IMR-90 (cell line): ENCODE data around the gene TSR3. TPM values are rescaled to one million over a fixed set of nuclear protein-coding genes. Genes with fewer than 3 reads are reported as not detected.

Experiments used
- ATAC-seq: fragments of 200-7000 bp; cut with Tn5 transposase; 2 replicates; pipeline ENCODE4 v1.9.1; 2020; ENCODE audit warnings: low read depth, mild to moderate bottlenecking, moderate library complexity
- BruUV-seq: library from RNA; stranded (reverse); fragments of 400-500 nt; replicated peaks from 2 replicates; lab custom pipeline; 2021; lab: Mats Ljungman, UMichigan
- CTCF ChIA-PET: fragments of 300-600 bp; formaldehyde crosslinking; extraction: SDS; loops from one replicate; lab custom pipeline; 2021; ENCODE audit warnings: antibody characterized with exemption; lab: Yijun Ruan, JAX
- POLR2A ChIA-PET: fragments of 300-600 bp; sonication (Branson Sonifier 250); formaldehyde crosslinking; loops from one replicate; lab custom pipeline; 2022; ENCODE audit warnings: antibody characterized with exemption; ENCODE audit not compliant: unreplicated experiment; lab: Charles Lee
- DNase-seq: peaks from one replicate; pipeline ENCODE4 v3.0.0; 2013
- H2AFZ ChIP-seq: replicated peaks from 2 replicates; pipeline ENCODE3; 2013; ENCODE audit warnings: low read length, mild to moderate bottlenecking; ENCODE audit not compliant: poor library complexity
- H2AK5ac ChIP-seq: 2 replicates; pipeline ENCODE4 v1.6.1; 2013; ENCODE audit warnings: low read depth, low read length, inconsistent platforms
- H2AK9ac ChIP-seq: replicated peaks from 2 replicates; pipeline ENCODE3; 2013; ENCODE audit warnings: mild to moderate bottlenecking, low read depth, low read length, moderate library complexity; ENCODE audit not compliant: poor library complexity
- H2BK120ac ChIP-seq: 2 replicates; pipeline ENCODE4 v1.6.1; 2013; ENCODE audit warnings: low read depth, low read length, inconsistent platforms
- H2BK15ac ChIP-seq: 3 replicates; pipeline ENCODE4 v1.6.1; 2013; ENCODE audit warnings: low read depth, low read length, inconsistent platforms
- H2BK20ac ChIP-seq: 2 replicates; pipeline ENCODE4 v1.6.1; 2013; ENCODE audit warnings: low read depth, mild to moderate bottlenecking, inconsistent platforms, low read length, moderate library complexity
- H2BK5ac ChIP-seq: 2 replicates; pipeline ENCODE4 v1.6.1; 2013; ENCODE audit warnings: mild to moderate bottlenecking, low read depth, low read length, inconsistent platforms; ENCODE audit not compliant: poor library complexity, severe bottlenecking
- H3K14ac ChIP-seq: replicated peaks from 2 replicates; pipeline ENCODE4 v1.6.1; 2013; ENCODE audit warnings: low read depth, low read length, inconsistent platforms
- H3K18ac ChIP-seq: 2 replicates; pipeline ENCODE4 v1.6.1; 2013; ENCODE audit warnings: low read depth, low read length, control low read depth
- H3K23ac ChIP-seq: 2 replicates; pipeline ENCODE4 v1.6.1; 2013; ENCODE audit warnings: low read depth, low read length, inconsistent platforms
- H3K27ac ChIP-seq: 2 replicates; pipeline ENCODE4 v1.5.1; 2013; ENCODE audit warnings: mild to moderate bottlenecking, control low read depth, low read length; ENCODE audit not compliant: insufficient read depth
- H3K27me3 ChIP-seq: 2 replicates; pipeline ENCODE4 v1.6.1; 2013; ENCODE audit warnings: low read length; ENCODE audit not compliant: control insufficient read depth, insufficient read depth
- H3K36me3 ChIP-seq: 2 replicates; pipeline ENCODE4 v1.6.1; 2013; ENCODE audit warnings: low read length, mixed read lengths; ENCODE audit not compliant: control insufficient read depth, insufficient read depth
- H3K4ac ChIP-seq: 2 replicates; pipeline ENCODE4 v1.6.1; 2013; ENCODE audit warnings: low read depth, low read length, inconsistent platforms
- H3K4me1 ChIP-seq: 2 replicates; pipeline ENCODE4 v1.6.1; 2013; ENCODE audit warnings: low read length, mixed read lengths; ENCODE audit not compliant: control insufficient read depth, insufficient read depth
- H3K4me2 ChIP-seq: 2 replicates; pipeline ENCODE4 v1.6.1; 2013; ENCODE audit warnings: low read depth, mild to moderate bottlenecking, control low read depth, low read length, moderate library complexity
- H3K4me3 ChIP-seq: 2 replicates; pipeline ENCODE4 v1.5.1; 2013; ENCODE audit warnings: low read depth, mild to moderate bottlenecking, control low read depth, low read length, moderate library complexity; ENCODE audit not compliant: insufficient read depth
- H3K56ac ChIP-seq: 2 replicates; pipeline ENCODE4 v1.6.1; 2013; ENCODE audit warnings: low read length, inconsistent platforms; ENCODE audit not compliant: insufficient read depth; ENCODE audit errors: extremely low read depth
- H3K79me1 ChIP-seq, 2 experiments: 2 replicates each; pipeline ENCODE4 v1.6.1; 2013; ENCODE audit warnings: low read length in 2 of 2, inconsistent platforms in 1 of 2, low read depth in 1 of 2
- H3K9ac ChIP-seq: 2 replicates; pipeline ENCODE4 v1.6.1; 2013; ENCODE audit warnings: low read depth, low read length, control low read depth
- H3K9me1 ChIP-seq: 2 replicates; pipeline ENCODE4 v1.6.1; 2013; ENCODE audit warnings: low read length, inconsistent platforms; ENCODE audit not compliant: insufficient read depth
- H3K9me3 ChIP-seq: 2 replicates; pipeline ENCODE4 v1.6.1; 2013; ENCODE audit warnings: low read length; ENCODE audit not compliant: control insufficient read depth, insufficient read depth
- H4K20me1 ChIP-seq: 2 replicates; pipeline ENCODE4 v1.6.1; 2013; ENCODE audit warnings: low read length, inconsistent platforms; ENCODE audit not compliant: insufficient read depth
- H4K5ac ChIP-seq: 2 replicates; pipeline ENCODE4 v1.6.1; 2013; ENCODE audit warnings: mild to moderate bottlenecking, low read depth, low read length, control low read depth
- H4K8ac ChIP-seq, 2 experiments: 2 replicates each; pipeline ENCODE4 v1.6.1; 2013; ENCODE audit warnings: low read depth in 2 of 2, low read length in 2 of 2, control low read depth in 1 of 2, inconsistent platforms in 1 of 2
- H4K91ac ChIP-seq: 2 replicates; pipeline ENCODE4 v1.6.1; 2013; ENCODE audit warnings: low read depth, low read length, inconsistent platforms; ENCODE audit not compliant: insufficient read depth
- CEBPB ChIP-seq: IDR thresholded peaks from 2 replicates; pipeline ENCODE4 v1.6.1; 2012; ENCODE audit warnings: low read depth, low read length, improper control_type of control experiment
- CHD1 ChIP-seq: IDR thresholded peaks from 2 replicates; pipeline ENCODE4 v1.6.1; 2012; ENCODE audit warnings: low read depth, low read length, improper control_type of control experiment
- ELK1 ChIP-seq: fragments of 150-350 bp; IDR thresholded peaks from 2 replicates; pipeline ENCODE4 v1.6.1; 2016; ENCODE audit warnings: low read depth, mild to moderate bottlenecking, low read length, moderate library complexity, borderline replicate concordance
- MAZ ChIP-seq: IDR thresholded peaks from 2 replicates; pipeline ENCODE4 v1.6.1; 2012; ENCODE audit warnings: low read depth, mild to moderate bottlenecking, low read length, improper control_type of control experiment, moderate library complexity, borderline replicate concordance
- MXI1 ChIP-seq: IDR thresholded peaks from 2 replicates; pipeline ENCODE4 v1.6.1; 2012; ENCODE audit warnings: low read depth, mild to moderate bottlenecking, low read length, moderate library complexity, borderline replicate concordance
- NFE2L2 ChIP-seq: fragments of 150-350 bp; IDR thresholded peaks from 2 replicates; pipeline ENCODE4 v1.6.1; 2016; ENCODE audit warnings: low read depth, mild to moderate bottlenecking, low read length
- RAD21 ChIP-seq: IDR thresholded peaks from 2 replicates; pipeline ENCODE4 v1.6.1; 2012; ENCODE audit warnings: low read length, improper control_type of control experiment
- RCOR1 ChIP-seq: IDR thresholded peaks from 2 replicates; pipeline ENCODE4 v1.6.1; 2012; ENCODE audit warnings: mild to moderate bottlenecking, low read length, improper control_type of control experiment; ENCODE audit not compliant: insufficient replicate concordance
- SMC3 ChIP-seq: fragments of 150-350 bp; IDR thresholded peaks from 2 replicates; pipeline ENCODE4 v1.6.1; 2016; ENCODE audit warnings: low read depth, mild to moderate bottlenecking, antibody characterized with exemption, low read length, moderate library complexity
- WGBS, 2 experiments: methylation state at CpG; one replicate each; pipeline versions ENCODE4 v1.1.5 to v1.1.7; 2013; ENCODE audit warnings: missing lambda C conversion rate in 2 of 2; ENCODE audit not compliant: insufficient read length in 1 of 2; ENCODE audit errors: extremely low coverage in 2 of 2; 5-methylcytosine and 5-hydroxymethylcytosine counted together
- dilution Hi-C: fragments of 300-500 bp; cut with HindIII; formaldehyde crosslinking; loops from one replicate; pipeline ENCODE4 v1.14.3; 2018; ENCODE audit warnings: low sequenced_read_pairs; ENCODE audit not compliant: unreplicated experiment
- in situ Hi-C: fragments of 300-500 bp; cut with MboI; formaldehyde crosslinking; loops from 3 replicates; pipeline ENCODE4 v1.14.3; 2019; ENCODE audit warnings: low sequenced_read_pairs, inconsistent platforms, mixed read lengths
- intact Hi-C: fragments of 100-400 bp; cut with micrococcal nuclease; formaldehyde crosslinking; loops from 2 replicates; pipeline ENCODE4 v1.10.0; 2022
- polyA plus RNA-seq, 3 experiments: library from polyadenylated mRNA; depleted of rRNA; stranded (reverse); fragments of >200 nt; gene quantifications; 2 replicates each; pipeline ENCODE4 v1.2.3, GENCODE V29; 2012; ENCODE audit warnings: low replicate concordance in 1 of 3
- total RNA-seq: library from RNA; depleted of rRNA; stranded (reverse); fragments of >200 nt; gene quantifications from 2 replicates; pipeline ENCODE4 v1.2.3, GENCODE V29; 2012
- TF ChIP-seq, protein P1 (sequence below): conservative IDR thresholded peaks from 2 replicates; pipeline ENCODE4 v1.5.1; 2012; ENCODE audit warnings: mild to moderate bottlenecking, low read depth, low read length, improper control_type of control experiment

The TSR3 gene
- total and polyA plus RNA-seq, 2 of the 4 experiments (the other 2 are of a cell fraction) = 38.0 to 52.9 TPM

DNA sequence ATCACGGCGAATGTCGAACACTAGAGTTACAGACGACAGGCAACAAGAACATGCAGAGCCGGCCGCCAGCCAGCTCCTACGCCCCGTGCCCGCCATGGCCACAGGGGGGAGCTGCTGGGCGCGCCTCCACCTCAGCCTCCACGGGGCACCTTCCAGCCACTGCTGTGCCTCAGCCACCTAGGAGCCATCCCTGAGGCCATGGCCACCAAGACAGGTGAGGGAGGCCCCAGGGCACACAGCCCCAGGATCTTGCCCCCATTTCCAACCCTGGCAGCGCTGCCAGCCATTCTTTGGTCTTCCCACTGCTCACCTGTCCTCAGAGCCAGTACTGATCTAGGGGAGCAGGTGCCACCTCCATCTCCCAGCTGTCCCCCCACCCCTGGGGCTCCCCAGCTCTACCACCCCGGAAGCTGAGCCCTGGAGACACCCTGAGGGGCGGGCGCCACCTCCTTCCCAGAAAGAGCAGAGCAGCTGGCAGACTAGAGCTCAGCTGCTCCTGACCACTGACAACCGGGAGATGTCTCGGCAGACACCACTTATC, 11.9 kb upstream of the TSR3 start:
- Histone ChIP-seq H2BK120ac (no peak overlapping the region), H4K8ac (peak overlapping the region in 1 of 2 experiments; percentile 34; a peak in 1 of 4 replicates), H3K79me1 (peaks cover 3 to 45% of the 10 kb centered on the region in 2 experiments), H3K56ac (no peak overlapping the region), H2BK5ac (no peak overlapping the region), H3K23ac (no peak overlapping the region), H3K27ac (no peak overlapping the region), H4K91ac (no peak overlapping the region), H2AK5ac (no peak overlapping the region), H3K18ac (no peak overlapping the region), H3K27me3 (no peaks in the 10 kb centered on the region), H3K36me3 (peaks cover 55% of the 10 kb centered on the region), H3K9me1 (no peaks in the 10 kb centered on the region), H3K4ac (no peak overlapping the region), H3K4me1 (no peaks in the 10 kb centered on the region), H3K9ac (no peak overlapping the region), H2BK20ac (no peak overlapping the region), H2AK9ac (peak overlapping the region; percentile 40), H2BK15ac (no peak overlapping the region), H4K5ac (no peak overlapping the region), H4K20me1 (peaks cover 7% of the 10 kb centered on the region; the same call in 1 of the 2 replicates), H3K14ac (no peak overlapping the region), H3K4me3 (no peak overlapping the region), H3K9me3 (no peaks in the 10 kb centered on the region), H3K4me2 (no peak overlapping the region), H2AFZ (peak overlapping the region; percentile 54)
- no peak for TF ChIP-seq RCOR1
- peak; percentile 54 for TF ChIP-seq RAD21
- no peak for TF ChIP-seq CEBPB
- TF ChIP-seq CHD1 = no peak
- TF ChIP-seq, protein P1, sequence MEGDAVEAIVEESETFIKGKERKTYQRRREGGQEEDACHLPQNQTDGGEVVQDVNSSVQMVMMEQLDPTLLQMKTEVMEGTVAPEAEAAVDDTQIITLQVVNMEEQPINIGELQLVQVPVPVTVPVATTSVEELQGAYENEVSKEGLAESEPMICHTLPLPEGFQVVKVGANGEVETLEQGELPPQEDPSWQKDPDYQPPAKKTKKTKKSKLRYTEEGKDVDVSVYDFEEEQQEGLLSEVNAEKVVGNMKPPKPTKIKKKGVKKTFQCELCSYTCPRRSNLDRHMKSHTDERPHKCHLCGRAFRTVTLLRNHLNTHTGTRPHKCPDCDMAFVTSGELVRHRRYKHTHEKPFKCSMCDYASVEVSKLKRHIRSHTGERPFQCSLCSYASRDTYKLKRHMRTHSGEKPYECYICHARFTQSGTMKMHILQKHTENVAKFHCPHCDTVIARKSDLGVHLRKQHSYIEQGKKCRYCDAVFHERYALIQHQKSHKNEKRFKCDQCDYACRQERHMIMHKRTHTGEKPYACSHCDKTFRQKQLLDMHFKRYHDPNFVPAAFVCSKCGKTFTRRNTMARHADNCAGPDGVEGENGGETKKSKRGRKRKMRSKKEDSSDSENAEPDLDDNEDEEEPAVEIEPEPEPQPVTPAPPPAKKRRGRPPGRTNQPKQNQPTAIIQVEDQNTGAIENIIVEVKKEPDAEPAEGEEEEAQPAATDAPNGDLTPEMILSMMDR = peak; percentile 55
- TF ChIP-seq NFE2L2 = no peak
- no peak for TF ChIP-seq MAZ
- TF ChIP-seq ELK1 = no peak
- TF ChIP-seq MXI1 = no peak
- TF ChIP-seq SMC3 = peak; percentile 51
- in situ Hi-C loops (no loop called here), dilution Hi-C loops (no loop called here), intact Hi-C loops (no loop called here)
- POLR2A ChIA-PET = no interaction called here
- WGBS, 2 experiments = 61% methylated on average over 9 of the region's 18 CpGs; no CpG with 5 or more reads in 1 of the 2 experiments
- DNase-seq (peak; percentile 12), ATAC-seq (peak; percentile 80)
- CTCF ChIA-PET = interaction anchor here (1.3 kb wide), 1 partner anchor 20 kb away, joined by 3 read pairs; no protein-coding TSS in a partner anchor
- no TSS peak for BruUV-seq
